Stimulated activated CD8-positive, alpha-beta memory T cell treated with anti-CD3 and anti-CD28 coated beads, Interleukin-4, amount 100 ng/mL, for 4 hours (primary cell): ENCODE results near the gene CDH9.
"Not testable (repeated sequence)": the region's sequence is repeated elsewhere in the genome, so short reads cannot be mapped to it uniquely, and the experiment has no call there.

Experiments
- DNase-seq, 2 donors: peaks; one replicate each; pipeline ENCODE4 v3.0.0-alpha.2; 2020; ENCODE audit warnings: low read depth in 2 of 2, low spot score in 1 of 2

CDH9 gene

DNA sequence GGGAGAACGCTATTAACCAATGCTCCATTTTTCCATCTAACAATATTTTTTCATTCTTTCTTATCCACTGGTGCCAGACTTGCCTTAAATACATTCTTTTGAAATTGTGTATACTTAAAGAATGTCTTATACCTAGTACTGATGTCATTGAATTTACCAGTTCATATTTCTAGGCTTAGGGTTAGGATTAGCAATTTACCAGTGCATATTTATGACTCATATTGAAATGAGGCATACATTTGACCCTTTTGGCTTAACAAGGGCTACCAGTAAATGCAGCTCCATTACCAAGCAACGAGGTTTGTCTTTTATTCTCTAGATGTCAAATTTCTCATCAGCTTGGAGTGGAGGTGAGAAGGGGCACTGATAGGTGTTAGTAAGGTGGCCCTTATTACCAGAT lies 89.5 kb downstream of the CDH9 start:
- DNase-seq = no peak

DNA sequence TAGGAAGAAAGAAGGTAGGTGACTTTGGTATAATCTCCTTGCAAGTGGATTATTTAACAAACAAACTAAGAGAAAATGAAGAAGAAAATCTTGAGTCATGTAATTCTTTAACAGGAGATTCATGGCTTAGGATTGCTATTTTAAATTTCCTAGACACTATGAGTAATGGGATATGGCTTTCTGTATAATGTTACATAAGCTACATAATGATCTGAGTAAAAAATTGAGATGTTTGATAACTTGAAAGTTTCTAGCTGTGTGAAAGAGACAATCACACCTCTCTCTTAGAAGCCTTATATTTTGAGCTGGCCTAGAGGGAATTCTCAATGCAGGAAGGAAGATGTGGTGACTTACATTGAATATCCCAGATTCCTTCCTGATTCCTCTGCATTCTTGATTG lies 92.5 kb downstream of the CDH9 start:
- no peak for DNase-seq

DNA sequence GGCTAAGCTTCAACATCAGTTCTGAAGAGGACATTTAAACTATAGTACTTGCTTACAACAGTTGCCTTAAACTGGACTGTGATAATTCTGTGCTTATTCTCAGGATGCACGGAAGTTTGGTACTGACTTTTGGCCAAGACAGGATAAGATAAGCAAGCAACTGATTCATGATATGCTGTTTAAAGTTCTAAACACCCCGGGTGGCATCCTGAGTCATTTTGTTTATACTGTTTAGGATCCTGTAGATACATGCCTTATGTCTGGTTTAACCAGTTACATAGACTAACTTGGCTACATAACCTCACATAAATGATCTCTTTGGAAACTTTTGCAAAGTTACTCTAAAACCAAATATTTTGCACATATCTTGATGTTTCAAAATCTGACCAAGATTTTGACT lies 95.9 kb downstream of the CDH9 start:
- no peak for DNase-seq

DNA sequence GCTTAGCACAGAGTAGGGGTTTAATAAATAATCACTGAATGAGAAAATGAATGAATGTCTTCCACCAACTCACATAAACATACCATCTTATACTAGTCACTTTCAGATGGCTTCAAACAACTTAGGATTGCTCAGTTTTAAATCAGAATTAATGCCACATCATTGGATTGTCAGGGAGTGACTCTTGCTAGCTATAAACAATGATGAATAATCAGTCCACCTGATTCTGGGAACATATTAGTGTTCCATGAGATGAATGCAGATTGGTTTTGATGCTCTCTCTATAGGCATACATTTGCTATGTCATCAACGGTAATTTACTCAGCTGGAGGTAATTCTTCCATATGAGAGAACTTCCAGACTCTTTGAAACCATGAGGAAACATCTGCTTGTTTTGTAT lies 97.4 kb downstream of the CDH9 start:
- DNase-seq = no peak

- DNase-seq = no peak
Measured at GRCh38 chr5:26932238-26932637, 106.1 kb downstream of the CDH9 start.

DNA sequence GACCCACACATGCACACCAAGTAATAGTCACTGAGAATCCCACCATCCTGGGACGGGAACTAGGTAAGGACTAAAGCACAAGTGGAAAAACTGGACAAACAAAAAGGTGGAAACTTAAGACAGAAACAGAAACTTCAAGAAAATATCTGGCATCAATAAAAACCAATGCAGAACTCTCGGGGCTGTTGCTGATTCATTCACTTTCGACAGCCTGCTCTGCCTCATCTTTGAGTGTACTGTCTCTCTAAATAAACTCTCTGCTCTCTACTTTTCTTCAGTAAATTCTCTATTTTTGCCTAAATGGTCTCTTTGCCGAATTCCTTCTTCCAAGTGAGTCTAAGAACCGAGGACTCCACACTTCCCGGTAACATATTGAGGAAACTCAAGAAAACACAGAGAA lies 116.9 kb downstream of the CDH9 start:
- no peak for DNase-seq

- DNase-seq = no peak
Measured at GRCh38 chr5:26903469-26903868, 134.9 kb downstream of the CDH9 start.

DNA sequence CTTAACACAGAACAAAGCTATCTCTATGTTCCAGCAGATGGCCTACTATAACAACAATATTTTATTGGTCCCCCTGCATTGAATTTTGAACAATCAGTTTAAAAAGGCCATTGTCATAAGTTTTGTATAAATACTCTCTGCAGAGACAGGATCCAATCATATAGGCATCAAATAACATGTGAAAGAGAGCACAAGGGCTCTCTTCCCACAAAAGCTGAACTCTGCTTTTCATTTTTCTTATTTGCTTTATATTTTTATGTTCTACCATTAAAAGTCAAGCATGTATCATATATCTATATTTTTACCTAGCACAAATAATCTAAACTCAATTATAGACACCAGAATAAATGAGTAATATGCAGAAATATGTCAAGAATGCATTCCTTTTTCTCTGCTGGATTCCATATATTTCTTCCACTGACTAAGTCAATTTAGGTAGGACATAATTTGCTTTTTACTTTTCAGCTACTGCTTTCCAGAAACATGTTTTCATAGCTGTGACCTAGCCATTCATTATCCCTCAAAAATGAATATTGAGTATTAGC lies 143.6 kb downstream of the CDH9 start:
- DNase-seq = no peak

- DNase-seq = no peak
Measured at GRCh38 chr5:26893078-26893477, 145.3 kb downstream of the CDH9 start.

DNA sequence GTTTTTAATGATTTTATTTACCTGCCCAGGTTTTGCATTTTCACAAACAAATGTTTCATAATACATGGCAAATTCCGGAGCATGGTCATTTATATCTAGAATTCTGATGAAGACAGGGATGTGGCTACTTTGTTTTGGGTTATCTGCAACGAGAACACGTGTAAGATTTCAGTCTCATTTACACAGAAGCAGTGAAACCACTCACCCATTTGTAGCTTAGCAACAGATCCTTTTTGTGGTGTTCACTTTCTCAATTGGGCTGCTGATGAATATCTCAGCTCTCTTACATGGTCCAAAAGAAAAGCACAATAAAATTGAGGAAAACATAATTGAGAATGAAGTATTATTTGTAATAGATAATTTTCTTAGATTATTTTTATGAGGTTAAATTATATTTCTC lies 148.6 kb downstream of the CDH9 start:
- DNase-seq = no peak

GRCh38 chr5:26884481-26884880 lies 153.9 kb downstream of the CDH9 start:
- DNase-seq = no peak

GRCh38 chr5:26883375-26883774 lies 155.0 kb downstream of the CDH9 start:
- no peak for DNase-seq

DNA sequence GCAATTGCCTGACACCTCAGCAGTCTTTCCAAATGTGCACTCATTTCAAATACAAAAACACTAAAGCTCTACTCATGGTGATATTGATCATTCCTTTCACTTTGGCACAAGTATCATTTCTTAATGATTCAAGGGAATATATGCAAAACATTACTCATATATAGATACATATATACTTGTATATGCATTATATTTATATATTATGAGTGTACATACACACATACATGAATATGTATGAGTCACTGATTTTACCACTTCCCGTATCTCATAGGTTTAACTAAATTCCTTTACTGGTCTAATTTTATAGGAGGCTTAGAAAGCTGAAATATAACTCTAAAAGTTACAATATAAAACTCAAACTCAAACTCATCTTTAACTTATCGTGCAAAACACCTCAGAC lies 156.5 kb downstream of the CDH9 start:
- no peak for DNase-seq

- DNase-seq = no peak
Measured at GRCh38 chr5:26877154-26877553, 161.2 kb downstream of the CDH9 start.

DNA sequence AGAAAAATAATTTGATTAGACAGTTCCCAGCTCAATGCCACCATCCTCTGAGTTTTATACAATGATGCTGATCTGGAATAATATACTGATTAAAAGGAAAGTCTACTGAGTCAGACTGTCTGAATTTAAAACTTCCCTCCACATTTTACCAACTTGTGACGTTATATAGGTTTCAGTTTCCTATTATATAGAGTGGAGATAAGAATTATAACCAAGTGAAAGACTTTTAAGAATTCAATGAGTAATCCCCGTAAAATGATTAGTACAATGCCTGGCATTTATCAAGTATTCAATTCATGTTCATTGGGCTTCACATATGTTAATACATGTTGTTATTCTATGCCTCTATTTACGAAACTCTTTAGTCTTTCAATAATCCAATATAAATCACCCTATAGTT lies 166.0 kb downstream of the CDH9 start:
- DNase-seq = no peak

- DNase-seq = no peak
Measured at GRCh38 chr5:26869781-26870180, 168.6 kb downstream of the CDH9 start.

GRCh38 chr5:26868504-26868903 lies 169.9 kb downstream of the CDH9 start:
- no peak for DNase-seq

DNA sequence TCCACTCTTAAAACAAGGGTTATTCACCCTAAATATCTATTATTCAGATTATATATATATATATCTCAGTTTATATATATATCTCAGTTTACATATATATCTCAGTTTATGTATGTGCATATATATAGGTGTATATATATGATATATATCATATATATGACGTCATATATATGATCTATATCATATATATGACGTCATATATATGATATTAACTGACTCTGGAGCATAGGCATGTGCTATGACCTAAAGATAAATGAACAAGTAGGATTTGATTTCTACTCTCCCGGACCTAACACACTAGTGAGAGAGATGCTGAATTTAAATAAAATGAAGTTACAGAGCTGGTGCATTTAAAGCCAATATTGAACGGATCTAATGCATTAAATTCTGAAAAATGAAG lies 174.3 kb downstream of the CDH9 start:
- no peak for DNase-seq

DNA sequence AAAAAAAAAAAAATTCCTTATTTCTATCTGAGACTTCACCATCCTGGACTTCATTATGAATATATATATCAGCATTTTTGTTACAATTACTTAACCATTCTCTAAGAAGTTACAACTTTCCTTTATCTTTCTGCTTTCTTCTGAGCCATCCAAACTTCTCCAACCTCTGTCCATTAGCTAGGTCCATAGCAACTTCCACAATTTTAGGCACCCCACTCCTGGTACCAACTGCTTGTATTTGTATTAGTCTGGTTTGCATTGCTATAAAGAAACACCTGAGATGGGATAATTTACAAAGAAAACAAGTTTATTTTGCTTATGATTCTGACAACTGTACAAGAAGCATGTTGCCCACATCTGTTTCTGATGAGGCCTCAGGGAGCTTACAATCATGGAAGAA lies 182.1 kb downstream of the CDH9 start:
- DNase-seq = no peak

DNA sequence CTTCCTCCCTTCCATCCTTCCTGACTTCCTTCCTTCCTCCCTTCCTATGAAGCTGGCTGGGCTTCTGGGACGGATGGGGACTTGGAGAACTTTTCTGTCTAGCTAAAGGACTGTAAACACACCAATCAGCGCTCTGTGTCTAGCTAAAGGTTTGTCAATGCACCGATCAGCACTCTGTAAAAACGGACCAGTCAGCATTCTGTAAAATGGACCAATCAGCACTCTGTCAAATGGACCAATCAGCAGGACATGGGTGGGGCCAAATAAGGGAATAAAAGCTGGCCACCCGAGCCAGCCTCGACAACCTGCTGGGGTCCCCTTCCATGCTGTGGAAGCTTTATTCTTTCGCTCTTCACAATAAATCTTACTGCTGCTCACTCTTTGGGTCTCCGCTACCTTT lies 185.9 kb downstream of the CDH9 start:
- DNase-seq = not testable (repeated sequence)

DNA sequence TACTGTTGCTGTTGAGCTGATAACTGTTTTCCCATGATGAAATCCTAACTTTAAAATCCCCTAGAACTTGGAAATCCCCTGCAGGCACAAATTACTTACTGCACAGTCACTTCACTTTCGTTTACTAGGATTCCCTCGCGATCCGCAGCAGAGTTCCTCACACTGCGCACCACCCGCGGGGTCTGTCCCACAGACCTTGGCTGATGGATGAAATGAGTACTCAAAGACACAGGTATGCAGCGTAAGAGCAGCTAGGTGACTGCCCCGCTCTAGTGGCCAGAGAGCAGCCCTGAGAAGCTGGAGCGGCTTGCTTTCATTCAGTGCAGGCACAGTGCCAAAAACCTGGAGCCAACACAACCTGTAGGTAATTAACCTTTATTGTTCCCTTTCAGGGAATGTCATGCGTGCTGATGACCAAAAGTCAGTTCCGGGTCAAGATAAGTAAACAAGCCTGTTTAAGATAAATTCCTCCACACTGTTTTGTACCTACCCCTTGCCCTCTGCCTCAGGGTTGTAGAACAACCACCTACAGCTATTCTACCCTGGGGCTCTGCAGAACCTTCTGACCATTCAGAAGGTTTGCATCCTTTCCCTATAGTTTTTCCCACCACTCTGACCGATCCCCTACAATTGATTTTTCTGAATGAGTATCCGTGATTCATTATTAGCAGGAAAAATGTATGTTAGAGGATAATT lies 191.2 kb downstream of the CDH9 start:
- no peak for DNase-seq

GRCh38 chr5:26843677-26844076 lies 194.7 kb downstream of the CDH9 start:
- no peak for DNase-seq

DNA sequence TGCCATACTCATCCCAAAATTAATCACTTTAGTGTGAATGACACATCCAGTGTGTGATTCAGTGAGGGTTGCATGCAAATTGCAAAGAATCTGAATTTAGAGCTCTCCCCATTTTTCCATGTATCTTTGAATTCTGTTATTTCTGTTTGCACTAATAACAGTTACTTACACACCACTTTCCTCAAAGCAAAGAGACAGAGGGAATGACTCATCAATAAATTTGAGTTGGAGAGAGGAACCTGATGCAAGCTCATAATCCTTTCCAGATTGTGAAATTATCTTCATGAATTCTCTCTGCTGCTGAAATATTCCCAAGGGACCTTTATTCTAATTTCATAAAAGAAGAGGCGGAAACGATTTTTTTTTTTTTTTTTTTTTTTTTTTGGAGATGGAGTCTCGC lies 204.8 kb downstream of the CDH9 start:
- no peak for DNase-seq
